Stomach (tissue), 4 donors: ENCODE measurements around the gene CIDEB.

Experiments used
- CTCF ChIP-seq, 7 experiments: fragments of 450-650 bp in 4 of 7; fragments of 200-600 bp in 3 of 7; sonication (generic) in 3 of 7; IDR thresholded peaks; one replicate each; pipeline ENCODE4 v1.5.1; 2016 to 2019; ENCODE audit warnings: antibody characterized with exemption in 7 of 7, control low read depth in 2 of 7, mild to moderate bottlenecking in 1 of 7
- POLR2A ChIP-seq, 4 donors: fragments of 450-650 bp; IDR thresholded peaks; one replicate each; pipeline ENCODE4 v1.6.1; 2016; ENCODE audit warnings: antibody characterized with exemption in 4 of 4, control low read depth in 2 of 4, mild to moderate bottlenecking in 1 of 4, moderate library complexity in 1 of 4
- POLR2AphosphoS5 ChIP-seq, 3 donors: sonication (generic); formaldehyde crosslinking; IDR thresholded peaks; one replicate each; pipeline ENCODE4 v1.6.1; 2016; ENCODE audit warnings: antibody characterized with exemption in 3 of 3

- no peak for TF ChIP-seq POLR2A (IDR thresholded peaks at IDR 0.05)
- TF ChIP-seq CTCF (IDR thresholded peaks at IDR 0.05) = no peak
- TF ChIP-seq POLR2AphosphoS5 (IDR thresholded peaks at IDR 0.05) = no peak
These were observed 23.8 kb downstream of the CIDEB start for GRCh38 chr14:24283796-24284460.
